Fibroblast of the aortic adventitia (primary cell): ENCODE data around the gene RIIAD1. TPM values are rescaled to one million over a fixed set of nuclear protein-coding genes. Genes with fewer than 3 reads are reported as not detected.
"Not testable (repeated sequence)": the region's sequence is repeated elsewhere in the genome, so short reads cannot be mapped to it uniquely, and the experiment has no call there.

Experiments used
- DNase-seq: peaks from one replicate; pipeline ENCODE4 v3.0.0-alpha.2; 2010; ENCODE audit warnings: low read depth
- H3K4me3 ChIP-seq: 2 replicates; pipeline ENCODE4 v1.5.1; 2011; ENCODE audit warnings: low read depth, mild to moderate bottlenecking, control low read depth, low read length, moderate library complexity
- total RNA-seq: library from RNA; depleted of rRNA; stranded (reverse); fragments of >200 nt; gene quantifications from 2 replicates; pipeline ENCODE4 v1.2.3, GENCODE V29; 2012; ENCODE audit warnings: low replicate concordance
- TF ChIP-seq, protein P1 (sequence below): IDR thresholded peaks from 2 replicates; pipeline ENCODE4 v1.5.1; 2011; ENCODE audit warnings: mild to moderate bottlenecking, low read length, control low read depth, inconsistent platforms; ENCODE audit not compliant: insufficient read depth

The RIIAD1 gene
- total RNA-seq, 1 donor = not detected

- TF ChIP-seq, protein P1, sequence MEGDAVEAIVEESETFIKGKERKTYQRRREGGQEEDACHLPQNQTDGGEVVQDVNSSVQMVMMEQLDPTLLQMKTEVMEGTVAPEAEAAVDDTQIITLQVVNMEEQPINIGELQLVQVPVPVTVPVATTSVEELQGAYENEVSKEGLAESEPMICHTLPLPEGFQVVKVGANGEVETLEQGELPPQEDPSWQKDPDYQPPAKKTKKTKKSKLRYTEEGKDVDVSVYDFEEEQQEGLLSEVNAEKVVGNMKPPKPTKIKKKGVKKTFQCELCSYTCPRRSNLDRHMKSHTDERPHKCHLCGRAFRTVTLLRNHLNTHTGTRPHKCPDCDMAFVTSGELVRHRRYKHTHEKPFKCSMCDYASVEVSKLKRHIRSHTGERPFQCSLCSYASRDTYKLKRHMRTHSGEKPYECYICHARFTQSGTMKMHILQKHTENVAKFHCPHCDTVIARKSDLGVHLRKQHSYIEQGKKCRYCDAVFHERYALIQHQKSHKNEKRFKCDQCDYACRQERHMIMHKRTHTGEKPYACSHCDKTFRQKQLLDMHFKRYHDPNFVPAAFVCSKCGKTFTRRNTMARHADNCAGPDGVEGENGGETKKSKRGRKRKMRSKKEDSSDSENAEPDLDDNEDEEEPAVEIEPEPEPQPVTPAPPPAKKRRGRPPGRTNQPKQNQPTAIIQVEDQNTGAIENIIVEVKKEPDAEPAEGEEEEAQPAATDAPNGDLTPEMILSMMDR = no peak
- no peak for DNase-seq
- no peak overlapping the region for H3K4me3 ChIP-seq
Observed at GRCh38 chr1:151733126-151733525, 11.8 kb downstream of the RIIAD1 start.

GRCh38 chr1:151733995-151734394 lies 12.7 kb downstream of the RIIAD1 start:
- DNase-seq, H3K4me3 ChIP-seq: not testable (repeated sequence)

DNA sequence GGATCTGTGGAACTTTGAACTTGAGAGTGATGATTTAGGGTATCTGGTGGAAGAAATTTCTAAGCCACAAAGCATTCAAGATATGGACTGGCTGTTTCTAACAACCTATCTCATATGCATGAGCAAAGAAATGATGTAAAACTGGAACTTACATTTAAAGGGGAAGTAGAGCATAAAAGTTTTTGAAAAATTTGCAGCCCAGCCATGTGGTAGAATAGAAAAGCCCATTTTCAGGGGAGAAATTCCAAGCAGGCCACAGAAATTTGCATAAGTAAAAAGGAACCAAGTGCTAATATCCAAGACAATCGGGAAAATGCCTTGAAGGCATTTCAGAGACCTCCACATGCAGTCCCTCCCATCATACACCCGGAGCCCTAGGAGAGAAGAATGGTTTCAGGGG lies 15.7 kb downstream of the RIIAD1 start:
- H3K4me3 ChIP-seq = no peak overlapping the region
- no peak for DNase-seq
- TF ChIP-seq, protein P1 = no peak

DNA sequence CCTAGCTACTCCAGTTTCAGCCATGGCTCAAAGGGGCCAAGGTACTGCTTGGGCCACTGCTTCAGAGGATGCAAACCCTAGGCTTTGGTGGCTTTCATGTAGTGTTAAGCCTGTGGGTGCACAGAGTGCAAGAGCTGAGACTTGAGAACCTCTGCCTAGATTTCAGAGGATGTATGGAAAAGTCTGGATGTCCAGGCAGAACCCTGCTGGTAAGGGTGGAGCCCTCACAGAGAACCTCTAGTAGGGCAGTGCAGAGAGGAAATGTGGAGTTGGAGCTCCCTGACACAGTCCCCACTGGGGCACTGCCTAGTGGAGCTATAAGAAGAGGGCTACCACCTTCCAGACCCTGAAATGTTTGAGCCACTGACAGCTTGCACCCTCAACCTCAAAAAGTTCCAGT lies 16.2 kb downstream of the RIIAD1 start:
- no peak for DNase-seq
- TF ChIP-seq, protein P1 = no peak
- H3K4me3 ChIP-seq = no peak overlapping the region

DNA sequence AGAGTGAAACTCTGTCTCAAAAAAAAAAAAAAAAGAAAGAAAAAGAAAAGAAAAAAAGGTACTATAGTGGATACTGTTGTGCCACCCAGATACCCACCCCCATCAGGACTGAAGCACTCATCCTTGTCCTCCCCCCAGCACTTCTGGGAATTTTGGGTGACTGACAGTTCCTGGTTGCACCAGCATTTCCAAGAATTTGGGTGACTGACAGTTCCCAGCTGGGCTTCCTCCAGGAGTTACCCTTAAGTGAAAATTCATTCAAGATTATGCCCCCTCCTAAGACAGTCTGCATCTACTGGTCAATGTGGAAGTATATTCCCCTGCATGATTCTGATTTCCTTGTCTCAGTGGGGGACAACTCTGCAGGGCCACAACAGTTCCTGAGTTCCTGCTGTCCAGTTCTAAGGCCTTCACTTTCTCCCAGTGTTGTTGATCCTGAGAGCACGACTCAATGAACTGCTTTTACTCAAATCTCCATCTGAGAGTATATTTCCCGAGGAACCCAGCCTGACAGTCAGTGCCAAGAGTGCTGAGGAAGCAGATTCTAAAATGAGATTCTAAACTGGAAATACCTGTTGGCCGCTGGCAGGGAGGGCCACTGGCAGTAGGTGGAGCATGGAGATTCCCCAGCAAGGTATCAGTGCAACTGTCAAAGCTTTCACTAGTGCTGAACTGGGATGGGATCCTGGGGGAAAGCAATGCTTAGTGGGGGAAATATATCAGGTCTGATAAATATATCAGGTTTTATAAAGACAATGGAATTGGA lies 18.5 kb downstream of the RIIAD1 start:
- no peak for DNase-seq
- TF ChIP-seq, protein P1 = no peak
- no peak overlapping the region for H3K4me3 ChIP-seq

DNA sequence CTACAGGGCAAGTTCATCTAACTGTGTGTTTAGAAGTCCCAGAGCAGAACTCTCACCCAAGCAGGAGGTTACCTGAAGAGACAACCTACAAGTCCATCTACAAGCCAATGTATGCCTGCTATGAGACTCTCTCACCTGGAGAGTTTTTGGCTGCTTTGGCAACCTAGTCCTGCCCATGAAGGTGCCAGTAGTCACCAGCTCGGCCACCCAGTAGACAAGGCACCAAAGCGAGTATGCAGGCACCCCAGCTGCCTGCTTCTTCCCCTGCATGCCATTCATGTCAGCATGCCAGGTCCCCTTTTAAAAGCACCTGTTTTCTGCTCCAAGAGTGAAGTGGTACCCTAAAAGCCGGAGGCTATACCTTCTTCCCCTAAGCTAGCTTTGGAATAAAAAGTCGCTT lies 20.2 kb downstream of the RIIAD1 start:
- TF ChIP-seq, protein P1 = no peak
- no peak for DNase-seq
- no peak overlapping the region for H3K4me3 ChIP-seq

GRCh38 chr1:151756291-151756690 lies 35.0 kb downstream of the RIIAD1 start:
- no peak overlapping the region for H3K4me3 ChIP-seq
- peak; percentile 36 for DNase-seq
- TF ChIP-seq, protein P1 = no peak
